ENCODE results near the gene SAMD11.
"Not testable (repeated sequence)": the region's sequence is repeated elsewhere in the genome, so short reads cannot be mapped to it uniquely, and the experiment has no call there.

Gene SAMD11, protein sequence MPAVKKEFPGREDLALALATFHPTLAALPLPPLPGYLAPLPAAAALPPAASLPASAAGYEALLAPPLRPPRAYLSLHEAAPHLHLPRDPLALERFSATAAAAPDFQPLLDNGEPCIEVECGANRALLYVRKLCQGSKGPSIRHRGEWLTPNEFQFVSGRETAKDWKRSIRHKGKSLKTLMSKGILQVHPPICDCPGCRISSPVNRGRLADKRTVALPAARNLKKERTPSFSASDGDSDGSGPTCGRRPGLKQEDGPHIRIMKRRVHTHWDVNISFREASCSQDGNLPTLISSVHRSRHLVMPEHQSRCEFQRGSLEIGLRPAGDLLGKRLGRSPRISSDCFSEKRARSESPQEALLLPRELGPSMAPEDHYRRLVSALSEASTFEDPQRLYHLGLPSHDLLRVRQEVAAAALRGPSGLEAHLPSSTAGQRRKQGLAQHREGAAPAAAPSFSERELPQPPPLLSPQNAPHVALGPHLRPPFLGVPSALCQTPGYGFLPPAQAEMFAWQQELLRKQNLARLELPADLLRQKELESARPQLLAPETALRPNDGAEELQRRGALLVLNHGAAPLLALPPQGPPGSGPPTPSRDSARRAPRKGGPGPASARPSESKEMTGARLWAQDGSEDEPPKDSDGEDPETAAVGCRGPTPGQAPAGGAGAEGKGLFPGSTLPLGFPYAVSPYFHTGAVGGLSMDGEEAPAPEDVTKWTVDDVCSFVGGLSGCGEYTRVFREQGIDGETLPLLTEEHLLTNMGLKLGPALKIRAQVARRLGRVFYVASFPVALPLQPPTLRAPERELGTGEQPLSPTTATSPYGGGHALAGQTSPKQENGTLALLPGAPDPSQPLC

DNA sequence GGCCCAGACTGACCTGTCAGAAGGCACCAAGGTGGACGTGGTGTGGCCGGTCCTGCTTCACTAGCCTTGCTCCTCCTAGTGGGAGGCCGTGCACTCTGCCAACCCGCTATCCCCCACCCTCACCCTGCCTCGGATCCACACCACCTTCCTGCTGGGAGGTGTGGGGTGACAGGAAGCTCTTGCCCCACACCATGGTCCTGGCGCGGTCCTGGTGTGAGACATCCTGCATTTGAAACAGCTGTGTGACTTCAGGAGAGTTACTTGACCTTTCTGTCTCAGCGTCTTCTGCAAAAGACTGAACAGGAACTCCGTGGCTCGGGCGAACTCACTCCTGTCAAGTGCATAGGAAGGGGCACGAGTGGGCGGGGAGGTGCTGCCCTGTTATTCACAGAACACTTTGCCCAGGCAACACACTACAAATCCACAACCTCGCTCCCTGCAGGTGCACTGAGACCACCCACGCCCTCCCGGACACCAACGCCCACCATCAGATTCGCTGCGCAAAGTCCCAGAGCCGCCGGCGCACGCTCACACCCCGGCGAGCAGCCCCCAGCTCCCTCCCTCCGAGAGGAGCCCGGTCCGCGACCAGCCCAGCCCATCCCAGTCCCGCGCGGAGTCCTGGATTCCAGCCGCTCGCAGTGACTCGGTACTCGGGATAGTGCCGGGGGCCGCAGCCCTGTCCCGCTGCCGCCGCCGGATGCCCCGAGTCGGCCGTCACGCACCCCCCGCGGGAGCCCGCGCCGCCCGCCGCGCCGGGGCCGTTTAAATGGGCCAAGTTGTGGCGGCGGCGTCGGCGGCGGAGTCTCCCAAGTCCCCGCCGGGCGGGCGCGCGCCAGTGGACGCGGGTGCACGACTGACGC lies at the start of gene SAMD11:
Gene SAMD11, plus strand, starts transcription at position 793 of the 860 bp plus-strand sequence. CDS start 509 bp downstream, outside the sequence.
- DNase-seq = peak; percentile 66

DNA sequence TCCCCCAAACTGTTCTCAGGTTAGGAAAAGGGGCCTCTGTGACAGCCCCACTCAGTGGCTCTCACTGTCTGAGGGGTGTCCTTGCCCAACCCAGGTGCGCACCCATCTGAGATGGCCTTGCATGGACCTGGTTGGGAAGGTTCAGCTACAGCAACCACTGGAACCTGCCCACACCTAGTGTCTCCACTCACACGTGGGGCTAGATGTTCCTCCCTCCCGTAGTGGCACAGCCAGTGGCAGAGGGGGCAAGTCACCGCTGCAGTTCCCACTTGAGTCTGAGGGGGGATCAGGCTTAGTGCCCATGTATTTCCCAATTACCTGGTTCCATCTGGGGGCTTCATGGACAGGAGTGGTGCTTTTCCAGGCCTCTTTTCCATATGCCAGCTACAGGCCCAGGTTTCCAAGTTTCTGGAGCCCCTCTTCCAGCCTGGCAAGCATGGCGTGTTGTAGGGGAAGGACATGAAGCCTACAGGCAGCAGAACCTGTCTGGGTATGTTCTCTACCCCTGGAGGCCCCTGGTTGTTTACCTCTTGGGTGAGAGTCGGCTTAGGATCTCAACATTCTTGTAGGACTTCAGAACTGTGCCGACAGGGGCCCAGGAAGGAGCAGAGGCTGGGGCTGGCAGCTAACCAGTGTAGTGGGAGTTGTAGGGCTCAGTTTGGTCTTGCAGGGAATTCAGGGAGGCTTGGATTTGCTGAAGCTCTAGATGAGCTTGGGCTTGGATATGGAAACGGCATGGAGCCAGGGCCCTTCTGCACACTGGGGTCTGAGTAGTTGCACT lies 47.1 kb upstream of the SAMD11 start:
- DNase-seq = not testable (repeated sequence)

DNA sequence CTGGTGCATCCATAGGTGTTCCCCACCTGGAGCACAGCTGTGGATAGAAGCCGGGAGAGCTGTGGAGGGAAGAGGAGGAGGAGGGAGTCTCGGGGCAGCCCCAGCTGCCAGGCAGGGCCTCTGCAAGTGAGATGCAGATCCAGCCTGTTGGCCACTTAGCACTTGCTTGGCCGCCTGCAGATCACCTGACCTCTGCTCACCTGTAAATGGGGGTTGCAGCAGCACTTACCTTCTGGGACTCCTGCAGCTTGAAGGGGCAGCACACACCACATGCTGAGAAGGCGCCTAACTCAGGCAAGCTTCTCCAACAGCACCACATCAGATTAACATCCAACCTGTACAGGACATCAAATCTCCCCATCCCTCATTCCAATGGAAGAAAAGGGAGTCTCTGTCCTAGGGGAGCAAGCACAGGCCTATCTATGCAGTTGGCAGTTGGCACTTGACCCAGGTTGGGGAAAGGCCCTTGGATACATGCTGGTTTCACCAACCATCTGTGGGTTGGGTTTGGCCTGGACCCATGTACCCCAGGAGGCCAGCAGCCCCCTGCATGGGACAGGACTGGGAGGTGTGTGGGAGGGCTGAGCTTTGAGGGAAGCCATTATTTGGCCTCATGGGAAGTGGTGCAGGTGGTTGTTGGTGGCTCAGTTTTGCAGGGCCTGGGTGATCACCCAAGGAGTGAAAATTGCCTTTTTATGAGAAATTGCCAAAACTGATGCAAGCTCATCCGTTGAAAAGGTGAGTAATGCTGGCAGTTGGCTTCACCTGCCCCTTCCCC lies 46.3 kb upstream of the SAMD11 start:
- not testable (repeated sequence) for DNase-seq

DNA sequence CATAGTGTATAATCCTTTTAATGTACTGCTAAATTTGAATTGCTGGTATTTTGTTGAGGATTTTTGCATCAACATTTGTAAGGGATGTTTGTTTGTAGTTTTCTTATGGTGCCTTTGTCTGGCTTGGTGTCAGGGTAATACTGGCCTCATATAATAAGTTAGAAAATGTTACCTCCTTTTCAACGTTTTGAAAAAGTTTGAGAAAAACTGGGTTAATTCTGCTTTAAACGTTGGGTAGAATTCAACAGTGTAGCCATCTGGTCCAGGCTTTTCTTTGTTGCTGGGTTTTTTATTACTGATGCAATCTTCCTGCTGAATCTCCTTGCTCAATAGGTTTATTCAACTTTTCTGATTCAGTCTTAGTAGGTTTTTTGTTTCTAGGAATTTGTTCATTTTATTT lies 43.2 kb upstream of the SAMD11 start:
- DNase-seq = not testable (repeated sequence)

DNA sequence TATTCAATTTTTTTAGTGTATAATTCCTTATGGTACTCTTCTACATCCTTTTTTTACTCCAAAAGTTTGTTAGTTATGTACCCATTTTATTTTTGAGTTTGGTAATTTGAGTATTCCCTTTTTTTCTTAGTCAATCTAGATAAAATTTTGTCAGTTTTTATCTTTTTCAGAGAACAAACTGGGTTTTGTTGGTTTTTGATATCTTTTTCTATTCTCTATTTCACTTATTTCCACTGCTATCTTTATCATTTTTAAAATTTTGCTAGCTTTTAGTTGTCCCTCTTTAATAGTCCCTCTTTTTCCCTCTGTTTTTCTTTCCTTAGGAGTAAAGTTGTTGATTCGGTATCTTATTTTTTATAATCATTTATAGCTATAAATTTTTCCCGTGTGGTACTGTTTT lies 42.8 kb upstream of the SAMD11 start:
- not testable (repeated sequence) for DNase-seq

DNA sequence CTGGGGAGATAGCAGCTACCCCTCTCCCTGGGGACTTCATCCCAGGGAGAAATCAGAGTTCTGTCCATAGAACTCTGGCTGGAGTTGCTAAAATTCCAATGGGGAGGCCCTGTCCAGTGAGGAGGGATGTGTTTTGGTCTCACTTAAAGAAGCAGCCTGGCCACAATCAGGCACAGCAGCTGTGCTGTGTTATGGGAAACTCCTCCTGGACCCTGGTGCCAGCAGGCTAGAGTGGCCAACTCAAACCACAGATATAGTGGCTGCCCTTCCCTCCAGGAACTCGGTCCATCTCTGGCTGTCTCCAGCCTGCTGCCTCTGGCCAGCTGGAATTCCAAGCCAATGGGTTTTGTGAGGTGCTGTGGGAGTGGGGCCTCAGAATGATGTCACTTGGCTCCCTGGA lies 37.4 kb upstream of the SAMD11 start:
- DNase-seq = no peak

DNA sequence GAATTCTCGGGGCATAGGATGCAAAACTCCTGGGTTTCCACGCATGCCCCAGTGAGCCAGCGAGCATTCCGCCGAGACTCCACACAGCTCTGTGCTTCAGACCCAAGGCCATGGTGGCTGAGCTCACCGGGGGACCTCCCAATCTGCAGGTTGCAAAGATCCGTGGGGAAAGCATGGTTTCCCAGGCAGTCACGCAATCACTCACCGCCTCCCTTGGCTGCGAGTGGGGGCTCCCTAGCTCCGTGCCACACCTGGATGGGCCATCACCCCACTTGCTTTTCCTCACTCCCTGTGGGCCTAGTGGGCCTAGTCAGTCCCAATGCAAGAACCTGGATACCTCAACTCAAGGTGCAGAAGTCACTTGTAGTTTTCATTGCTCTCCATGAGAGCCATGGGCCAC lies 37.0 kb upstream of the SAMD11 start:
- no peak for DNase-seq

DNA sequence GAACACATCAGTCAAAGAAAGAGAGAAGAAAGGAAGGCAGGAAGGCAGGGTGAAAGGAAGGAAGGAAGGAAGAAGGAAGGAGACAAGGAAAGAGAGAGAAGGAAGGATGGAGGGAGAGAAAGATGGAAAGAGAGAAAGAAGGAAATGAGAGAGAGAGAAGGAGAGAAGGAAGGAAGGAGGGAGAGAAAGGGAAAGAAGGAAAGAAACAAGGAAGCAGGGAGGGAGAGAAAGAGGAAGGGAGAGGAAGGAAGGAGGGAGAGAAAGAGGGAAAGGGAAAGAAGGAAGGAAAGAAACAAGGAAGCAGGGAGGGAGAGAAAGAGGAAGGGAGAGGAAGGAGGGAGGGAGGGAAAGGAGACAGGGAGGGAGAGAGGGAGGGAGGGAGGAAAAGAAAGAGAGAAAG lies 35.4 kb upstream of the SAMD11 start:
- DNase-seq = no peak

DNA sequence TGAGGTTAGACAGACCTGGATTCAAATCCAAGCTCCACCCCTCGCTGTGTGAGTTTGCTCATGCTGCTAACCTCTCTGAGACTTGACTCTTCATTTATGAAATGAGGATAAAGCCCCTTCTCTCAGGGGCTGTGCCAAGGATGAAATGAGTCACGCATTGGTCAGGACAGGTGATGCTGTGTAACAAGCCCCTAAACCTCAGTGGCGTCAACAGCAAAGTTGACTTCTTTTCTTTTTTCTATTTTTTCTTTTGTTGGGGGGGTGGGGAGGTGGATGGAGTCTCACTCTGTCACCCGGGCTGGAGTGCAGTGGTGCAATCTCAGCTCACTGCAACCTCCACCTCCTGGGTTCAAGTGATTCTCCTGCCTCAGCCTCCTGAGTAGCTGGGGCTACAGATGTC lies 33.9 kb upstream of the SAMD11 start:
- not testable (repeated sequence) for DNase-seq

DNA sequence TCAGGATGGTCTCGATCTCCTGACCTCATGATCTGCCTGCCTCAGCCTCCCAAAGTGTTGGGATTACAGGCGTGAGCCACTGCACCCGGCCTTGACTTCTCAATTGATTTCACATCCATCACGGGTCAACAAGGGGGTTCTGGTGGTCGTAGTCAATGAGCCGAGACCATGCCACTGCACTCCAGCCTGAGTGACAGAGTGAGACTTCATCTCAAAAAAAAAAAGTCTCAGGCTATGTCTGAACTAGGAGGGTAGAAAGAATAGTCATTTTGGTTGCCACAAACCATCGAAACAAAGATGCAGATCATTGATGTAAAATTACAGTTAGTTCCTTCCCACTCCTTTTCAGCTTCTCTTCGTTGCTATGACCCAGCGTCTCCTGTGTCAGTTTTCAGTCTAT lies 33.5 kb upstream of the SAMD11 start:
- DNase-seq = not testable (repeated sequence)

DNA sequence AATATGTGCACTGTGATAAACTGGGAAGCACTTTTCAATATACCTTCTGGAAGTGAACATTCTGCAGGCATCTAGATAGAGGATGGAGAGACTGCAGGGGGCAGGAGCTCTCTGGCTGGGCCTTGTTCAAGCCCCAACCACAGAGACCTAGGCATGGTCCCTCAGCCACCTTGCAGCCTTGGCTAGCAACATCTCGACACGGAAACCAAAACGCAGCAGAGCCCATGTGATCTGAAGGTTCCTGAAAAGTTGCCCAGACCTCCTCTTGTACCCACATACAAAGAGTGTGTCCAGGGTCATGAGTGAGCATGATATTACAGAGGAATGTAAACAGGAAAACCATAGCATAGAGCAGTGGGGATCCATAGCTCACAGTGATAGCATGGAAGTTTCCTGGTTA lies 33.1 kb upstream of the SAMD11 start:
- no peak for DNase-seq

DNA sequence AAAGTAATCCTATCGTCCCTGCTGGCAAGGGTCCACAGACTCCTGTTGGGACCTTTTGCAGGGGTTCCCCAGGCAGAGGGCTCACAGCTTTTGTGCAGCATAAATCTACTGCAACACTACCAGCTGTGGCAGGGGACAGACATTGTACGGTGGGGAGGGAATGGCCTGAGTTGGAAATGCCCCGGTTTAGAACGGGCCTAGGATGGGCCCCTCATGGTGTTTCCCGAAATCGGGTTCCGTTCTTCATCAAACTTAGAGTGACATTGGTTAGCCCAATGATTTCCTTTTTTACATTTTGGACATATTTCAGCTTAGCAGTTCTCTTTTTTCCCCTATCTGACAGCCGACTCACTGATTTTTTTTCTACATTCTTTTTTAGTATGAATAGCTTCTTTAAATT lies 26.5 kb upstream of the SAMD11 start:
- DNase-seq = no peak

DNA sequence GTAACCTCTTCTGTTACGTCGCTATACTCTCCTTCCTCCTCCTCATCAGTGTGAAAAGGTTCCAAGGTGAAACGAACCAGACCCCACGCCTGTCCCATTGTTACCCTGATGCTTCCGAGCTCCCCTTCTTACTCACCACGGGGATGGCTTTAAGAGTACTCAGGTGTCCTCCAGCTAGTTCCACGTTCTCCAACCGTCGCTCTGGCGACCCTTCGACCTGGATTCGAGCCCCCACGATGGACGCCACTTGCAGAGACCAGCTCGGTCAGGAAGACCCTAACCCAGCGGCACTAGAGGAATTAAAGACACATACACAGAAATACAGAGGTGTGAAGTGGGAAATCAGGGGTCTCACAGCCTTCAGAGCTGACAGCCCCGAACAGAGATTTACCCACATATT lies 25.8 kb upstream of the SAMD11 start:
- not testable (repeated sequence) for DNase-seq

DNA sequence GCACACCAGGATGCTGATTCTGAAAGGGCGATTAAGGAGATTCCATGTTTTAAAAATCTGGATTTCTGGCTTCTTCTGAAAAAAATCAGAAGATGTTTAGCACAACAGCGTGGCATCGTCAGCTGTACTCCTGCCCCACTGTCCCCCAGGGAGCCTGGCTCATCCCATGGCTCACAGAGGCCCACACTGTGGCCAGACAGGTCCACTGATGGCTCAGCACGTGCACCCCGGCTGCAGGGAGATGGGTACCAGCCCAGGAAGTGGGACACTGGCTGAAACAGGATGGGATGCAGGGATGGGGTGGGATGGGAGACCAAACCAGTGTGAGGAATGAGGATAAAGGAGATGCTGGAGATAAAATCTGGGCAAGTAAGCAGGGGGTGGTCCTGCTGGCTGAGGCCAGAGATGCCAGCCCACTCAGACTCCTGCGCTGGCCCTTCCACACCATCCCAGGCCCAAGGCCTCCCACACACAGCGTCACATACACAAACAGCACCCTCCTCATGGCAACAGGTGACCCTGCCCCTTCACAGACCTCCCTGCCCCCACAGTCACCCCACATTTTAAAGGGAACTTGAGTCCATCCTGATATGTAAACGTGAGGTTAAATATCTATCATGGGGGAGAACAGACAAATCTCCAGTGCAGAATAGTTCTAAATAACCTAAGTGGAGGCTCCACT lies 23.9 kb upstream of the SAMD11 start:
- no peak for DNase-seq

DNA sequence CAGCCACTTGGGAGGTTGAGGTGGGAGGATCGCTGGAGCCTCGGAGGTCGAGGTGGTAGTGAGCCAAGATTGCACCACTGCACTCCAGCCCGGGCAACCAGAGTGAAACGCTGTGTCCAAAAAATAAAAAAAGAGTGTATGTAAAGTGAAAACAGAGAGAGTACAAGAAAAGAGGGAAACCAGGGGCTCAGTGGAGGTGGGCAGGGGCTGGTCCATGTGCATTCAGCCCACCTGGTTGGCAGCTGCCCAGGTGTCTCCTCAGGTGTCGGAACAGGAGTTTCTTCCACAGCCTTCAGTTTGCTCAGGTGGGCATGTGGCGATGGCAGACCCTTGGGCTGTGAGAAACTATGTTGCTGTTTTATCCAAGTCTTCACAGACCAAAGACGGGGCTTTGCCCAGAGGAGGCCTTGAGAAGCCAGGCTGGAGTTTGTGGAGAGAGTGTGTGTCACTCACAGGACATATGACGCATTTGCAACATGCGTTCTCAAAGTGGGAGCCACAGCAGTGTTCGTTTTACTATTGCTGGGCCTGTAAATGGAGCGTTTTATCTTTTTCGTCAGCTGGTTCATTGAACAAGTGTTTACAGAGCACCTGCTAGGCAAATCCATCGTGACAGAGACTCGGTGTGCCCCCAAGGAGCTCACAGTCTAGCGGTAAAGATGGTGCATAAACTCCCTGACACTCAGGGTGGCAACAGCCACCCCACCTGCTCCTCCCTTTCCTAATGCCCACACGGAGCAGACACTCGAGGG lies 22.4 kb upstream of the SAMD11 start:
- DNase-seq = no peak

DNA sequence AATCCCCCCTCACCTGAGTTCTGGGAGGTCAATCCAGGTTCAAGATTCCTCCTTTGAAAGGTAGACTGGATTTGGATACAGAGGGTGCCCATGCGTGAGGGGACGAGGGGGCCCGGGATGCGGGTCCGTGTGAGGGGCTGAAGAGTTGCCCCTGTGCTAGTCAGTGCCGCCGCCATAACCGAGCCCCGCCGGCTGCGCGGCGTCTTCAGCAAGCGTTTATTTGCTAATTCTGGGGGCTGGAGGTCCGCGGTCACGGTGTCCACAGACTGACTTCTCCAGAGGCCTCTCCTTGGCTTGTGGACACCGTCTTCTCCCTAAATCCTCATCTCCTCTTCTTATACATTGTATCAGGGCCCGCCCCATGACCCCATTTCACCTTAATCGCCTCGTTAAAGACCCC lies 20.9 kb upstream of the SAMD11 start:
- DNase-seq = no peak

DNA sequence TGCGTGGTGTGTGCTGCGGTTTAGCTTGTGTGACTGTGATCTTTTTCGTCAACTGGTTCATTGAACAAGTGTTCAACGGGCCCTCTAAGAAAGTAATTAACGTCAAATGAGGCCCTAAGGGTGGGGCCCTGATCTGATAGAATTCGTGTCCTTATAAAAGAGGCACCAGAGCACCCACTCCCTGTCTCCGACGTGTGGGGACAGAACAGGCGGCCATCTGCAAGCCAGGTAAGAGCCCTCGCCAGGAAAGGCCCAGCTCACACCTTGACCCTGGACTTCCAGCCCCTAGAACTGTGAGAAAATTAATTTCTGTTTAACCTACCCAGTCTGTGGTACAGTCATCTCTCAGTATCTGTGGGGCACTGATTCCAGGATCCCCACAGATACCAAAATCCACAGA lies 20.4 kb upstream of the SAMD11 start:
- DNase-seq = no peak

DNA sequence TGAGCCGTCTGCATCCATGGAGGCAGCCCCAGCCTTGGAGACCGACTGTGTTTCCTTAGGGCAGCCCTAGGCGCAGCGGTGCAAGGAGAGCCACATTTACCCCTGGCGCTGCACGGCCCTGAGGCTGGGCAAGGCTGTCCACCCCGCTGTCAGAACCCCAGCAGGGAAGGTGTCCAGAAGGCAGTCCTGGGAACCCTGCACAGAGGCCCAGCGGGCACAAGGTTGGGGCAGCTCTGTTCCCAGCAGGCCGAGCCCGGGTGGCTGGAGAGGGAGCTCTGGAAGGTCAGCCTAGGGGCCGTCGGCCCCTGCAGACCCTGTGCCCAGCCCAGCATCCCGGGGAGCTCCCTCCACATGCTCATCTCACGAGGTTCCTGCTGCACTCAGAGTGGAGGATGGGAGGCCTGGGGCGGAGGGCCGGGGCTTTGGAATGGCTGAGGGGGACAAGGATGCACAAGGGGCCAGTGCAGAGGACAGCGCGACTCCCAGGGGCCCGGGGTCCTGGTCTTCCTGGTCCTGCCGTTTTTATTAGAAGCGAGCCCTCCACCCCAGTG lies 19.9 kb upstream of the SAMD11 start:
- no peak for DNase-seq

DNA sequence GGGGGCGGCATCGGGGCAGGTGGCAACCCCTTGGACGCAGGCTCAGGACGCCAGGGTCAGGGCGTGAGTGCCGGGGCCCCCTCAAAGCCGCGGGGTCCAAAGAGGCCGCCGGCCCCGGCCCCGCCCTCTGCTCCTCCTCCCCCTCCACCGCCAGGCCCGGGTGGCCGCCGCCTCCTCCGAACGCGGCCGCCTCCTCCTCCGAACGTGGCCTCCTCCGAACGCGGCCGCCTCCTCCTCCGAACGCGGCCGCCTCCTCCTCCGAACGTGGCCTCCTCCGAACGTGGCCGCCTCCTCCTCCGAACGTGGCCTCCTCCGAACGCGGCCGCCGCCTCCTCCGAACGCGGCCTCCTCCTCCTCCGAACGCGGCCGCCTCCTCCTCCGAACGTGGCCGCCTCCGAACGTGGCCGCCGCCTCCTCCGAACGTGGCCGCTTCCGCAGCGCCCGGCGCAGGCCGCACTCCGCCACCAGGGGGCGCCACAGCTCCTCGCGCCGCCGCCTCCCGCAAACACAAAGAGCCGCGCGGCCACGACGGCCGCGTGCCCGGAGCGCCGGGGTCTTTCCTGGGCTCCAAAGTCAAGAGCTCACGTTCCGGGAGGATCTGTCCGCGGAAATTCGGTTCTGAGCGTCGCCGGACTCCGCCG lies 19.3 kb upstream of the SAMD11 start:
- DNase-seq = peak; percentile 78
